Stomach (tissue), 4 donors: ENCODE data around the gene PSKH1.

Experiments used
- EP300 ChIP-seq: sonication (generic); formaldehyde crosslinking; IDR thresholded peaks from one replicate; pipeline ENCODE4 v1.6.1; 2017; ENCODE audit warnings: antibody characterized with exemption
- POLR2A ChIP-seq, 4 donors: fragments of 450-650 bp; IDR thresholded peaks; one replicate each; pipeline ENCODE4 v1.6.1; 2016; ENCODE audit warnings: antibody characterized with exemption in 4 of 4, control low read depth in 2 of 4, mild to moderate bottlenecking in 1 of 4, moderate library complexity in 1 of 4
- POLR2AphosphoS5 ChIP-seq, 3 donors: sonication (generic); formaldehyde crosslinking; IDR thresholded peaks; one replicate each; pipeline ENCODE4 v1.6.1; 2016; ENCODE audit warnings: antibody characterized with exemption in 3 of 3
- TF ChIP-seq, protein P1 (sequence below), 7 experiments: fragments of 450-650 bp in 4 of 7; fragments of 200-600 bp in 3 of 7; sonication (generic) in 3 of 7; IDR thresholded peaks; one replicate each; pipeline ENCODE4 v1.5.1; 2016 to 2019; ENCODE audit warnings: antibody characterized with exemption in 7 of 7, control low read depth in 2 of 7, mild to moderate bottlenecking in 1 of 7

DNA sequence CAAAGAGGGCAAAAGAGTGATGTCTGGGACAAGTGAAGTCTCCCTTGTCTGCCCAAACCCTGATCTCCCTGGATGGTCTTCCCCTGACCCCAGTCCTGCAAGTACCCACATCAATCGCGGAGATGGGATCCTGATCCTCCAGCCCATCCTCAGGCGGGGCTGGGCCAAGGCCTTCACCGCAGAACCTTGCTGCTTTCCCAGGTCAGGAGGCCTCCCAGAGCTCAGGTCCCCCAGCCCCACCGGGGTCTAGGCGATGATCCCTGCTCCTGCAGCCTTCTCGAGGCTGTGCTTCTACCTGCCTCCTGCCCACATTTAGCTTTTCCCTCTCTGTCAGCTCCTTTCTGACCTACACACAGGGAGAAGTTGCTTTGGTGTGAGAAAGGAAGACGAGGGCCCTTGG is 69.1 kb downstream of the PSKH1 start:
- TF ChIP-seq EP300: no peak
- TF ChIP-seq, protein P1, sequence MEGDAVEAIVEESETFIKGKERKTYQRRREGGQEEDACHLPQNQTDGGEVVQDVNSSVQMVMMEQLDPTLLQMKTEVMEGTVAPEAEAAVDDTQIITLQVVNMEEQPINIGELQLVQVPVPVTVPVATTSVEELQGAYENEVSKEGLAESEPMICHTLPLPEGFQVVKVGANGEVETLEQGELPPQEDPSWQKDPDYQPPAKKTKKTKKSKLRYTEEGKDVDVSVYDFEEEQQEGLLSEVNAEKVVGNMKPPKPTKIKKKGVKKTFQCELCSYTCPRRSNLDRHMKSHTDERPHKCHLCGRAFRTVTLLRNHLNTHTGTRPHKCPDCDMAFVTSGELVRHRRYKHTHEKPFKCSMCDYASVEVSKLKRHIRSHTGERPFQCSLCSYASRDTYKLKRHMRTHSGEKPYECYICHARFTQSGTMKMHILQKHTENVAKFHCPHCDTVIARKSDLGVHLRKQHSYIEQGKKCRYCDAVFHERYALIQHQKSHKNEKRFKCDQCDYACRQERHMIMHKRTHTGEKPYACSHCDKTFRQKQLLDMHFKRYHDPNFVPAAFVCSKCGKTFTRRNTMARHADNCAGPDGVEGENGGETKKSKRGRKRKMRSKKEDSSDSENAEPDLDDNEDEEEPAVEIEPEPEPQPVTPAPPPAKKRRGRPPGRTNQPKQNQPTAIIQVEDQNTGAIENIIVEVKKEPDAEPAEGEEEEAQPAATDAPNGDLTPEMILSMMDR (IDR thresholded peaks at IDR 0.05): no peak
- no peak for TF ChIP-seq POLR2AphosphoS5 (IDR thresholded peaks at IDR 0.05)
- TF ChIP-seq POLR2A (IDR thresholded peaks at IDR 0.05): no peak
